Hematopoietic multipotent progenitor cell treated with erythropoietin and hydrocortisone succinate and interleukin-3 and kit ligand, for 4 days (in vitro differentiated cells): Measurements from ENCODE around the gene LRSAM1.
"Not testable (repeated sequence)": the region's sequence is repeated elsewhere in the genome, so short reads cannot be mapped to it uniquely, and the experiment has no call there.

Source experiments
- DNase-seq: peaks from one replicate; pipeline ENCODE4 v3.0.0-alpha.2; 2015

The LRSAM1 gene

DNA sequence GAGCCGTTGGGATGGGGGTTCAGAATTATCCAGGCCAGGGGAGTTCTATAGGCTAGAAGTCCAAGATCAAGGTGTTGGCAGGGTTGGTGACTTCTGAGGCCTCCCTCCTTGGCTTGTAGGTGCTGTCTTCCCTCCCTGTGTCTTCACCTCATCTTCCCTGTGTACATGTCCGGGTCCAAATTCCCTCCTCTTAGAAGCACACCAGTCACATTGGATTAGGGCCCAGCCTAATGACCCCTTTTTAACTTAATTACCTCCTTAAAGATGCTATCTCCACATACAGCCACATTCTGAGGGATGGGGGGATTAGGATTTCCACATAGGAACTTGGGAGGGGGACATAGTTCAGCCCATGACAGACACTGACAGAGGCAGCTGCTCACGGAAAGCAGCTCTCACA, 12.1 kb downstream of the LRSAM1 start:
- no peak for DNase-seq

DNA sequence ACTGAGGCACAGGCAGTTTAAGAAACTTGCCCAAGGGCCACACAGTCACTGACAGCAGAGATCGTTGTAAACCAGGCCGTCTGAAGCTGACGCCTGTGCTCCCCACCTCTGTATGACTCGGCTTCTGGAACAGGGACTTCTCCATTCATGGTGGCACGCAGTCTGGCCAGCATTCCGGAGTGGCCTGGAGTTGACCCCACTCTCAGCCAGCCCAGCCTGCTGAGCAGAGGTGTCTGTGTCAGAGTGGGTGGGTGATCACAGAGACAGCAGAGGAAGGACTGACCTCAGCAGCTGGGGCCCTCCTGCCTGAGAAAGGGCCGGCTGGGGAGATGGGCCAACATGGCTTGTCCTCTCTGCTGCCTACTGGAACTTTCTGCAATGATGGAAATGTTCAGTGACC, 12.6 kb downstream of the LRSAM1 start:
- DNase-seq = no peak

DNA sequence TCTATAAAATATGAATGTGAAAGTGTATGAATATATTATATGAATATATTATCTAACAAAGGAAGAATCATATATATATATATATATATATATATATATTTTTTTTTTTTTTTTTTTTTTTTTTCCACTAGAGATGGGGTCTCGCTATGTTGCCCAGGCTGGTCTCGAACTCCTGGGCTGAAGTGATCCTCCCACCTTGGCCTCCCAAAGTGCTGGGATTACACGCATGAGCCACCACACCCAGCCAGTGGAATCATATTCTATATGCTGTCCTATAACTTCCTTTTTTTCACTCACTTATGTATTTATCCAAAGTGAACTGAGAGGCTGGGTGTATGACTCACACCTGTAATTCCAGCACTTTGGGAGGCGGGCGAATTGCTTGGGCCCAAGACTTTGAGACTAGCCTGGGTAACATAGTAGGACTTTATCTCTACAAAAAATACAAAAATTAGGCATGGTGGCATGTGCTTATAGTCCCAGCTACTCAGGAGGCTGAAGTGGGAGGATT, 15.2 kb downstream of the LRSAM1 start:
- not testable (repeated sequence) for DNase-seq

DNA sequence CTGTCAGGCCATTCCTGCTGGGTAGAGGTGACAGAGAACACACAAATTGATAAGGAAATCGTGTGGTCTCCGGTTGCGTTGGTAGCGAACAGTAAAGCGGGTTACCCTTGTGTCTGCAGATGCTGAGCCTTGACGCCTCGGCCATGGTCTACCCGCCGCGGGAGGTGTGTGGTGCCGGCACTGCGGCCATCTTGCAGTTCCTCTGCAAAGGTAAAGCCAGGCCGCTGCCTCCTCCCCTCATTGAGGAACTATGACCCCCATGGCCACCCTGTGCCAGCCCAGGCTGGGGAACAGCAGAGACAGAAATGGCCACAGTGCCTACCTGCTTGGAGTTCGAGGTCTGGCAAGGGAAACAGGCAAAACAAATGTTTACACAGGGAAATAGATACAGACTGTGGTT, 16.3 kb downstream of the LRSAM1 start:
- no peak for DNase-seq

DNA sequence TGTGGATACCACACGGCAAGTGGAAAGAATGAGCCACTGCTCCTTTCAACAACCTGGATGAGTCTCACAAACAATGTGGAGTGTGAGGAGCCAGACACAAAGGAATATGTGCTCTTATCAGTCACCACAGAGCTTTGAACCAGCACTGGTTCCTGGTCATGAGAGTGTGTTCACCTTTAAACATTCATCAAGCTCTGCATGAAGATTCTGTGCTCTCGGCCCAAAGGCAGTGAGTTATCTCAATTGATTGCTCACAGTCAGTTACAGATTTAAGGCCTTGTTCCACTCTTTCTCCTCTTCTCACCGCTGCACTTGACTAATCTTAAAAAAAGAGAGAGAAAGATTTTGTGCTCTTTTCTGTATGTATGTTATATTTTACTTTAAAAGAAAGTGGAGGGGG, 19.4 kb downstream of the LRSAM1 start:
- no peak for DNase-seq

- DNase-seq = no peak
Measured at GRCh38 chr9:127473501-127473900, 22.2 kb downstream of the LRSAM1 start.

- no peak for DNase-seq
Measured at GRCh38 chr9:127473932-127474331, 22.6 kb downstream of the LRSAM1 start.

GRCh38 chr9:127474592-127474991, 23.3 kb downstream of the LRSAM1 start:
- DNase-seq = no peak

- no peak for DNase-seq
Measured at GRCh38 chr9:127479507-127480081, 28.3 kb downstream of the LRSAM1 start.

DNA sequence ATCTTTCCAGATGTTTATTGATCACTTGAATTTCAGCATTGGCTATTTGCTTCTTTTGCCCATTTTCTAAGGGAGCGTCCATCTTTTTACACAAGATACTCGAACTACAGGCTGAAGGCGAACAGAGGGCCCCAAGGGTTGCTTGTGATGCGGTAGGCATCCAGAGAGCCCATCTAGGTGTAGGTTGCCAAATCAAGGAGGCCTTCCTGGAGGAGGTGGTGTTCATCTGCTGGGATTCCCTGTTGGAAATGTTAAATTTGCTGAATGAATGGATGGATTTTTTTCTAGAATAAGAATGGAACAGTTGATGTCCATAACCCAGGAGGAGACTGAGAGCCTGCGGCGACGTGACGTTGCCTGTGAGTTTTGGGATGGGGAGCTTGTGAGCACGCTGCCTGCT, 31.4 kb downstream of the LRSAM1 start:
- DNase-seq = no peak

DNA sequence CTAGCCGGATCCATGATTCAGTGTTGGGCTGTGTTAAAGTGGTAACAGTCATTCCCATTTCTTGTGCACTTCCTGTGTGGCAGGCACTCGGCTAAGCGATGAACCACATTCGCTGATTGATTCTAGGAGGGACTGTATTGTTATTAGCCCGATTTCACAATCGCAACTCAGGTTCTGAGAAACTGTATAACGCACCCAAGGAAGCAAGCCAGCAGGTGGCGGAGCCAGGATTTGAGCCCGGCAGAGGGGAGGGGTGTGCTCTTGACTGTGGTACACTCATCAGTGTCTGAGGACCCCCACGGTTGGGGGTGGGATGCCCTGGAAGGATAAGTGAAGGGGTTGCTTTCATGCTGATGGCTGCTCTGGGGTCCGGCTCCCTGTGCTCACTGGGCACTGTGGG, 34.7 kb downstream of the LRSAM1 start:
- no peak for DNase-seq

DNA sequence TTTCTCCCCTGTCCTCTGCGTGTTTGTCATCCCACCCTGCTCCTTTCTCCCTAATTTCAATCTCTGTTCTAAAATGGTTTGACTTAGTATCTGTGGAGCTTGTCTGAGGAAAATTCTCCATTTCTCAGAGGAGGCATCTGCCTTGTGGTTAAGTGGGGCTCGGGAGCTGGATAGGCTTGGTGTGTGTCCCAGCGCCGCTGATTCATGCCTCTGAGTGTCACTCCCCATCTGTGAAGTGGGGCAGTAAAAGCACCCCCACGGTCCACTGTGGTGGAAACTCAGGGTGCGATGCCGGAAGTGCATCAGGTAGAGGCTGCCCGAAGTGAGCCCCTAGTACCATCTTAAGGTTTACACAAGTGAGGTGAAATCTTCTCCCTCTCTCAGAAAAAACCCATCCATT, 37.6 kb downstream of the LRSAM1 start:
- no peak for DNase-seq

GRCh38 chr9:127489471-127490115, 38.3 kb downstream of the LRSAM1 start:
- no peak for DNase-seq

- no peak for DNase-seq
Measured at GRCh38 chr9:127490535-127491230, 39.4 kb downstream of the LRSAM1 start.

GRCh38 chr9:127491516-127491915, 40.2 kb downstream of the LRSAM1 start:
- no peak for DNase-seq

GRCh38 chr9:127492616-127493015, 41.3 kb downstream of the LRSAM1 start:
- no peak for DNase-seq

DNA sequence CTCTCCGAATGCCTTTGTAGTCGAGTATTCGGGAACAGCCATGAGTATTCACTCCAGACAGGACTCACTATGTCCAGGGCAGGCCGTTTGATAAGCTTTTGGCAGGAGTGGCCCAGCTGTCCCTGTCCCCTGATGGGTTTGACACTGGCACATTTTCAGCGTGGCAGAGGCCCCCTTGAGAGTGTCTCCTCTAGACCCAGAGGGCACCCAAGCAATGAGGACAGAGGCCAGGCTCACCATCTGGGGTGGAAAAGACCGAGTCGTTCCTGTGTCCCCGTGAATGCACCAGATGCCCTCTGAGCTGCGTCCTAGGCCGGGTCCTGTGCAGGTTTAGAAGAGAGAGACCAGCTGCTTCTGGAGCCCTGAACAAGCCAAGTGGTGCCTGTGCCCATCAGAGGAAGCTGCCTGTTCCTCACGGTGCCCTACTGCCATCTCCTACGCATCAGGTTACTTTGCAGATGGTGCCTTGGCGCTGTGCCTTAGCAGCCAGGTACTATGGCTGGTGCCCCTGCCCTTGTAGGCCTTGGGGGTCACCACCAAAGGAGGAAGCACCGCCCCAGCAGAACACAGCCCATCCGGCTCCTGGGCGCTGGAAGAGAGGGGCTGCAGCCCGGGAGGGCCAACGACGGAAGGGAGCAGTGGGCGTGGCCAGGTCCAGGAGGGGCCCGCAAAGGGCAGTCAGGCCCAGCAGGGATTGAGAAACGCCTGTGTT, 42.4 kb downstream of the LRSAM1 start:
- DNase-seq = no peak

DNA sequence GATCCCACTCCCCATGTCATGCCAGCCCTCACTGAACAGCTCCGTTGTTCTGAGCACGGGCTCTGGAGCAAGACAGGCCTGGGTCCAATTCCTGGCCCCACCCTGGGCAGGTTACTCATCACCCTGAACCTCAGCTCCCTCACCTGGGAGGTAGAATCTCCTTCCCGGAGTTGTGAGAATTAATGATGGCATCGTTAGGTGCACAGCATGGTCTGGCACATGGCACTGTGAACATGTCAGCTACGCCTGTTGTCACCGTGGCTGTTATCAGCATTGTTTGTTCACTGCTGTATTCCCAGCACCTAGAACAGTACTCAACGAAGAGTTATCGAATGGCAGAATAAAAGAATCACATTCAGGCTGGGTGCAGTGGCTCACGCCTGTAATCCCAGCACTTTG, 43.0 kb downstream of the LRSAM1 start:
- DNase-seq = no peak

GRCh38 chr9:127495884-127496555, 44.7 kb downstream of the LRSAM1 start:
- DNase-seq = peak; percentile 34

- DNase-seq = no peak
Measured at GRCh38 chr9:127496974-127497373, 45.7 kb downstream of the LRSAM1 start.

DNA sequence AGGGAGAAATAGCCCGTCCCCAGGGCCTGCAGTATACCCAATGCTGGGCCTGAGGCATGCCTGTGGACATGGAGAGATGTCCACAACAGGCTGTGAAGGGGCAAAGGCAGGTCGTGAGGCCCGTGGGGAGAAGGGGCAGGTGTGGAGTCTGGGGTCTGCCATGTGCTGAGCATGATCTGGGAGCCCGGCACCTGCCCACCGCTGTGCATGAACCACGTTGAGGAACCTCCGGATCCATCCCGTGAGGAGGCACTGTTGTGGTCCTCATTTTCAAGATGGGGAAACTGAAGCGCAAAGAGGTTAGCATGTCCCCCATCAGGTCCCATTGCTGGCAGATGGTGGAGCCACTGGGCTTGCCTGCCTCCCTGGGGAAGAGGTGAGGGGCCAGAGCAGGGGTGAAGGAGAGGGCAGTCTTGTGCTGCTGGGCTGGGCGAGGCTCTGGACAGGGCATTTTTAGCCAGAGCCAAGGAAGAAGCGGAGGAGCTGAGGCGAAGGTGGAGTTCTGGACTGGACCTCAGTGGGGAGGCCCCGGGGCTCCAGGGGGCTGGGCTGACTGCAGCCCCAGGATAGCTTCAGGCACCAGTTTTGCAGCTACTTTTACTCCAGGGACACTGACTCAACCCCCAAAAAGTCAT, 46.5 kb downstream of the LRSAM1 start:
- no peak for DNase-seq

- DNase-seq = no peak
Measured at GRCh38 chr9:127498298-127498697, 47.0 kb downstream of the LRSAM1 start.

- DNase-seq = no peak
Measured at GRCh38 chr9:127500399-127500798, 49.1 kb downstream of the LRSAM1 start.
